Heart right ventricle (tissue), 16 donors: ENCODE data around the gene TMEM151A. TPM values are rescaled to one million over a fixed set of nuclear protein-coding genes. Genes with fewer than 3 reads are reported as not detected.
A peak's percentile ranks its signal among the peaks of the same experiment; 100 is the strongest.

Experiments
- ATAC-seq, 8 donors: fragments of 200-7000 bp; cut with Tn5 transposase; one replicate each; pipeline ENCODE4 v1.9.1; 2020; ENCODE audit warnings: mild to moderate bottlenecking in 8 of 8, moderate library complexity in 8 of 8, moderate number of reproducible peaks in 1 of 8
- DNase-seq, 2 donors: peaks; one replicate each; pipeline ENCODE4 v3.0.0-alpha.2; 2020
- H3K27ac ChIP-seq, 10 donors: fragments of 200-600 bp; sonication (generic) in 2 of 10; one replicate each; pipeline versions ENCODE4 v1.5.0 to v1.8.0; 2020 to 2022; ENCODE audit warnings: mild to moderate bottlenecking in 3 of 10
- H3K27me3 ChIP-seq, 7 donors: fragments of 200-600 bp; one replicate each; pipeline ENCODE4 v1.8.0; 2021 to 2022; ENCODE audit warnings: mild to moderate bottlenecking in 2 of 7
- H3K36me3 ChIP-seq, 9 donors: fragments of 200-600 bp; sonication (generic) in 1 of 9; one replicate each; pipeline versions ENCODE4 v1.5.0 to v1.8.0; 2020 to 2022; ENCODE audit warnings: mild to moderate bottlenecking in 2 of 9
- H3K4me1 ChIP-seq, 9 donors: fragments of 200-600 bp; sonication (generic) in 1 of 9; one replicate each; pipeline versions ENCODE4 v1.5.0 to v1.8.0; 2020 to 2022; ENCODE audit warnings: mild to moderate bottlenecking in 4 of 9
- H3K4me3 ChIP-seq, 10 donors: fragments of 200-600 bp; sonication (generic) in 2 of 10; one replicate each; pipeline versions ENCODE4 v1.5.0 to v1.8.0; 2020 to 2022; ENCODE audit warnings: mild to moderate bottlenecking in 7 of 10, moderate library complexity in 2 of 10
- H3K9me3 ChIP-seq, 11 donors: fragments of 200-600 bp in 10 of 11; sonication (generic) in 2 of 11; one replicate each; pipeline versions ENCODE4 v1.5.0 to v1.8.0; 2013 to 2022; ENCODE audit warnings: mild to moderate bottlenecking in 2 of 11, control low read depth in 1 of 11, moderate library complexity in 1 of 11
- CTCF ChIP-seq, 9 donors: fragments of 200-600 bp; sonication (generic) in 2 of 9; IDR thresholded peaks; one replicate each; pipeline versions ENCODE4 v1.5.0 to v1.8.0; 2021 to 2022; ENCODE audit warnings: antibody characterized with exemption in 9 of 9, mild to moderate bottlenecking in 5 of 9, moderate library complexity in 1 of 9
- WGBS, 2 donors: extraction: QIAGEN DNeasy Blood & Tissue Kit; methylation state at CpG; one replicate each; pipeline ENCODE4 v1.1.7; 2013; ENCODE audit warnings: inconsistent platforms in 1 of 2; 5-methylcytosine and 5-hydroxymethylcytosine counted together
- intact Hi-C, 10 donors: fragments of 100-400 bp; cut with DNase I; formaldehyde crosslinking; loops; one replicate each; pipeline versions ENCODE4 v1.11.1 to v1.14.2; 2022
- polyA plus RNA-seq, 2 donors: library from polyadenylated mRNA; stranded (reverse); fragments of 200-250 nt; gene quantifications; one replicate each; pipeline ENCODE4 v1.2.3, GENCODE V29; 2013
- total RNA-seq, 10 donors: library from RNA; stranded (reverse); fragmentation: NEBNext Ultra II Directional in 3 of 10; extraction: Animal tissue kit (Norgen Biotek cat#: 25700) in 3 of 10; gene quantifications; one replicate each; pipeline versions ENCODE4 v1.2.1 to v1.2.4, GENCODE V29; 2021 to 2023
- donor health status: Arrhythmogenic right ventricular cardiomyopathy.
- donor health status: ischemic (EF 13 %, LVEDD 7.1; RV severe dilation, severe dysfunction).
- donor health status: healthy with polysubstance abuse.
- donor health status: DM: no; HTN: yes; CAD: no.
- donor health status: DM: no; HTN: no; CAD: no.
- donor health status: ischemic (EF 25% LVEDD 6.9; RV normal size, moderate dysfunction).
- donor health status: ischemic (EF 25% LVEDD 5.7; RV mildly dilated, moderate dysfunction).
- donor health status: healthy.
- donor health status: DM: yes; HTN: yes; CAD: no.
- donor health status: Ischemic cardiomyopathy.
- donor health status: ischemic (EF 35%, LVEDD 5.7; RV mildly dilated, moderate dysfunction).
- donor health status: nonischemic (EF 11% LVEDD 7.7; RV severe dilation, severe dysfunction).
- donor health status: DM: yes; HTN: yes; CAD: no.
- donor health status: PGD.
- donor health status: ischemic (EF 29% LVEDD 5.4; RV normal size, mild dysfunction).
- donor health status: nonischemic (EF 23%, LVEDD 6.1; RV moderate dilation, normal function).

Gene TMEM151A
- total and polyA plus RNA-seq, 12 donors = 0.10 to 0.24 (median 0.19) TPM; not detected in 7

DNA sequence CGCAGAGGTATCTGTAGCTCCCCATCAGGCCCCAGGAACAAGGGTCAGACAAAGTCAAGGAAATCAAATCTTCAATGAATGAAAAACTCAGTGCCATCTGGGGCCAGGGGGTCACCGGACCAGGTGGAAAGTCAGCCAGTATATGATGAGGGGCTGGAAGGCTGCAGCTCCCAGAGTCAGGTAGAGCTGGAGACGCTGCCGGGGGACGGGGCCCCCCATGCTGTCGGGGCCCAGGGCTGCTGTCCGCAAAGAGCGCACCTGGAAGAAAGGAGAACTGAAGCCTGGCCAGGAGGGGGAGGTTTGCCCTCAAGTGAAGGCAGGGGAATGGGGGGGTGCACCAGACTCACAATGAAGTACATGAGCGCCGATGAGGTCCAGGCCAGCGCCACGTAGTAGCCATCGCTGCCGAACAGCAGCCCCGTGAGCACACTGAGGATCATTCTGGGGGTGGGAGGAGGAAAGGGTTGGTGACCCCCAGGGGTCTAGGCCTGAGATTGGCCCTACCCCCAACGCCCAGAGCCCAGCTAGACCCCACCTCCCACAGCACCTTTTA lies 7.1 kb upstream of the TMEM151A start:
- Histone ChIP-seq H3K9me3 (no peaks in the 10 kb centered on the region), H3K4me3 (no peak overlapping the region), H3K27ac (peak overlapping the region in 1 of 10 donors; percentile 63), H3K36me3 (peaks cover 0 to 15% (median 0%) of the 10 kb centered on the region in 9 donors), H3K4me1 (peaks cover 8 to 55% (median 35%) of the 10 kb centered on the region in 9 donors), H3K27me3 (peaks cover 0 to 4% (median 0%) of the 10 kb centered on the region in 7 donors)
- ATAC-seq = no peak
- TF ChIP-seq CTCF (IDR thresholded peaks at IDR 0.05) = no peak
- WGBS, 2 donors = 94 to 96% methylated on average over 16 of the region's 16 CpGs
- intact Hi-C loops = loop anchor here in 4 of 10 donors (2.0 to 10.0 kb wide), 3 partner anchors 60 to 62 kb away; no protein-coding TSS in a partner anchor
- no peak for DNase-seq

DNA sequence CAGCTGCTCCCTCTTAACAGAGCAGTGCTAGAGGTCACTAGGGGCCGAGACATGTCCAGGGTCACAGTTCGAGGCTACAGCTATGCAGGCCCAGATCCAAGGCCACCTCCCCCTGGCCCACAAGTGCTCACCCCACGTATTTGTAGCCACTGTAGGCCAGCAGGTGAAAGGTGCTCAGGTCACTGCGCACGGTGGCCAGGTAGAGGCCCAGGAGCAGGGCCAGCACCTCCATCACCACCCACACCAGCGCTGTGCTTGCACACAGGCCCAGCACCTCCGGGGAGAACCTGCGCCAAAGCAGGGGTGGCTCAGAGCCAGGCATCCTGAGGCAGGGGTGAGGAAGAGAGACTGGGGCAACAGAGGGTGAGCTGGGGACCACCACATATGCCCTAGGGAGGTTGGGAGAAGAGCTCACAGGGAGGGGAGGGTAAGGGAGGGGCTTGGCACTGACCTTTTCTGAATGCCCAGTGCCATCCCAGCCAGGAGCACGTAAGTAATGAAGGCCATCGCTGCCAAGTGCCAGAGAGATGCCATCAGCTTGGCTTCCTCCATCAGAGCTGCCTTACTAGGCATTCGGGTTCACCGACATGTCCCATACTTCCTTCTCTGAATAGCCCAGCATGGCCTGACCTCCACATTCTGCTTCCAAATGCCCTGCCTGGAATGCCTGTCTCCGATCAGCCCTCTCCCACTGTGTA lies 6.3 kb upstream of the TMEM151A start:
- intact Hi-C loops = loop anchor here in 3 of 10 donors (2.0 to 10.0 kb wide), 2 partner anchors 61 to 63 kb away; no protein-coding TSS in a partner anchor
- no peaks in the 10 kb centered on the region for H3K27me3 ChIP-seq
- DNase-seq (no peak), ATAC-seq (peak in 1 of 8 donors; percentile 6)
- peaks cover 0 to 15% (median 0%) of the 10 kb centered on the region in 9 donors for H3K36me3 ChIP-seq
- peak overlapping the region in 4 of 10 donors; percentile 30 to 63 (median 62) for H3K27ac ChIP-seq
- H3K4me3 ChIP-seq = no peak overlapping the region
- H3K9me3 ChIP-seq = no peaks in the 10 kb centered on the region
- peaks cover 8 to 62% (median 43%) of the 10 kb centered on the region in 9 donors for H3K4me1 ChIP-seq
- no peak for TF ChIP-seq CTCF (IDR thresholded peaks at IDR 0.05)
- 82 to 89% methylated on average over 13 of the region's 13 CpGs for WGBS, 2 donors

- Histone ChIP-seq H3K27ac (peak overlapping the region in 3 of 10 donors; percentile 61 to 63 (median 62)), H3K36me3 (peaks cover 0 to 15% (median 0%) of the 10 kb centered on the region in 9 donors), H3K4me1 (peaks cover 8 to 62% (median 46%) of the 10 kb centered on the region in 9 donors), H3K27me3 (peaks cover 0 to 11% (median 0%) of the 10 kb centered on the region in 7 donors), H3K4me3 (no peak overlapping the region), H3K9me3 (no peaks in the 10 kb centered on the region)
- ATAC-seq = no peak
- intact Hi-C loops = loop anchor here in 2 of 10 donors (10.0 kb wide), 1 partner anchor 62 kb away; no protein-coding TSS in a partner anchor
- TF ChIP-seq CTCF (IDR thresholded peaks at IDR 0.05) = no peak
- WGBS, 2 donors = 82 to 87% methylated on average over 5 of the region's 5 CpGs
- DNase-seq = no peak
Observed at GRCh38 chr11:66286699-66287098, 5.0 kb upstream of the TMEM151A start.

DNA sequence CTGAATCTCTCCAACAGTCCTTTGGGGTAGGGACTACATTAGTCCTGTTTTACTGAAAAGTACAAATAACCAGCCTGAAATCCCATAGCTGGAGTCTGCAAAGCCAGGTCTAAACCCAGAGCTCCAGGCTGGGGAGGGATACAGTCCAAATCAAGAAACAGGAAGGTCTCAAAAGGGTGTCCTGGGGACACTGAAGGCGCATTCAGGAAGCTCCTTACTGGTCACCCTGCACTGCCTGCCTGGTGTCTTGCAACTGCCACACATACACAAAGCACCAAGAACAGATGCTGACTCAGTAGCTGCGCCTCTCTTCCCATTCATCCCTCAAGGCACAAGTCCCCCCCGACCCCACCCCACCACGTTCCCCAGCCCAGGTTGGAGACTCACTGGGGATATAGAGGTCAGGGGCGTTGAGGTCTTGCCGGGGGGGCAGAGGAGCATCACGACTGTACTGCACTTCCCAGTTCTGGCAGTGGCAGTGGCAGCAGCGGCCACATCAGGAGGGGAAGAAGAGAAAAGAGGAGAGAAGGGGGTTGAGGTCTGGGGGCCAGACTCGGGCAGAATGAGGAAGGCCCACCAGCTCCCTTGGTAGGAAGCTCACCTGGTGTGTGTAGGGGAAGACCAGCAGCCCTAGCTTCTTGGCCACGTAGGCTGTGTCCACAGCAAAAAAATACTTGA lies 4.3 kb upstream of the TMEM151A start:
- DNase-seq (no peak), ATAC-seq (no peak)
- peaks cover 5 to 18% (median 6%) of the 10 kb centered on the region in 7 donors for H3K27me3 ChIP-seq
- TF ChIP-seq CTCF (IDR thresholded peaks at IDR 0.05) = no peak
- WGBS, 2 donors = 75 to 88% methylated on average over 10 of the region's 10 CpGs
- H3K4me3 ChIP-seq = peak overlapping the region in 6 of 10 donors; percentile 66 to 98 (median 87)
- H3K27ac ChIP-seq = peak overlapping the region in 2 of 10 donors; percentile 98
- H3K36me3 ChIP-seq = peaks cover 0 to 15% (median 0%) of the 10 kb centered on the region in 9 donors
- peaks cover 8 to 62% (median 46%) of the 10 kb centered on the region in 9 donors for H3K4me1 ChIP-seq
- intact Hi-C loops = loop anchor here in 2 of 10 donors (10.0 kb wide), 1 partner anchor 63 kb away; no protein-coding TSS in a partner anchor
- no peaks in the 10 kb centered on the region for H3K9me3 ChIP-seq
